ENCODE data around the gene BLTP3A.
"Not testable (repeated sequence)": the region's sequence is repeated elsewhere in the genome, so short reads cannot be mapped to it uniquely, and the experiment has no call there.

The BLTP3A gene

DNA sequence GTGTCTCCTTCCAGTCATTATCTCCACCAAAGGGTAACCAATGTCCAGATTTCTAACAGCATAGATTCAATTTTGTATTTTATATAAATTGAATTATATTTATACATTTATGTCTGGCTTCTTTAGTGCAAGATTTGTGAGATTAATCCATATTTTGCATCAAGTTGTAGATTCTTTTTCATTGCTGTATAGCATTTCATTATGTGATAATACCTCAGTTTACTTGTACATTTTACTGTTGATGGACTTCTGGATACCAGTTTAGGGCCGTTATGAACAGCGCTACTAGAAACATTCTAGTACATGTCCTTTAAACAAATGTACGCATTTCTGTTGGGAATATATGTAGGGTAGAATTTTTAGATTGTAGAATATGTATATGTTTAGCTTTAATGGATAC, 6.2 kb downstream of the BLTP3A start:
- Histone ChIP-seq H3K36me3 (replicated peaks) (no peaks in the 10 kb centered on the region), H3K27ac (no peak overlapping the region), H3K4me3 (ENCODE audit: low read depth, low read length) (no peak overlapping the region), H3K27me3 (replicated peaks) (no peaks in the 10 kb centered on the region)
- in situ Hi-C loops (cut with HindIII; ENCODE audit: low pct_ligation_motif_present, low sequenced_read_pairs), result no loop called here
- TF ChIP-seq, protein P1, sequence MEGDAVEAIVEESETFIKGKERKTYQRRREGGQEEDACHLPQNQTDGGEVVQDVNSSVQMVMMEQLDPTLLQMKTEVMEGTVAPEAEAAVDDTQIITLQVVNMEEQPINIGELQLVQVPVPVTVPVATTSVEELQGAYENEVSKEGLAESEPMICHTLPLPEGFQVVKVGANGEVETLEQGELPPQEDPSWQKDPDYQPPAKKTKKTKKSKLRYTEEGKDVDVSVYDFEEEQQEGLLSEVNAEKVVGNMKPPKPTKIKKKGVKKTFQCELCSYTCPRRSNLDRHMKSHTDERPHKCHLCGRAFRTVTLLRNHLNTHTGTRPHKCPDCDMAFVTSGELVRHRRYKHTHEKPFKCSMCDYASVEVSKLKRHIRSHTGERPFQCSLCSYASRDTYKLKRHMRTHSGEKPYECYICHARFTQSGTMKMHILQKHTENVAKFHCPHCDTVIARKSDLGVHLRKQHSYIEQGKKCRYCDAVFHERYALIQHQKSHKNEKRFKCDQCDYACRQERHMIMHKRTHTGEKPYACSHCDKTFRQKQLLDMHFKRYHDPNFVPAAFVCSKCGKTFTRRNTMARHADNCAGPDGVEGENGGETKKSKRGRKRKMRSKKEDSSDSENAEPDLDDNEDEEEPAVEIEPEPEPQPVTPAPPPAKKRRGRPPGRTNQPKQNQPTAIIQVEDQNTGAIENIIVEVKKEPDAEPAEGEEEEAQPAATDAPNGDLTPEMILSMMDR (IDR thresholded peaks at IDR 0.05; ENCODE audit: low read depth, low read length, missing control alignments), result no peak
- no peak for DNase-seq

DNA sequence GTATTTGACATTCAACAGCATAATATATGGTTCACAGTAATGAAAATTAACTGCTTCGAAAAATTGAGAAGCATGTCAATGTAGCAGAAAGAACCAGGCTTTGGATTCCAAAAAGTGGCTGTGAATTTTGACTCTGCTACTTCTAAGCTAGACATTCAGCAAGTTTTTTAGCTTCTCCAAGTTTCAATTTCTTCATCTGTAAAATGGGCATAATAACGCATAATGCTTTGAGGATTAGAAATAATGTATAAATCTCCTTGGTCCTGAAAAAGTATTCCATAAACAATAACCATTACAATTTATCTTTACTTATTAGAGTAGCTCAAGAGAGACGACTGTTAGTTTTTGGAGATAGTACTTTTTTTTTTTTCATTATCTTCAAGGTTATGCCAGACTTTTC, 7.7 kb downstream of the BLTP3A start:
- TF ChIP-seq, protein P1 (IDR thresholded peaks at IDR 0.05; ENCODE audit: low read depth, low read length, missing control alignments), result no peak
- Histone ChIP-seq H3K4me3 (ENCODE audit: low read depth, low read length) (no peak overlapping the region), H3K36me3 (replicated peaks) (no peaks in the 10 kb centered on the region), H3K27ac (no peak overlapping the region), H3K27me3 (replicated peaks) (no peaks in the 10 kb centered on the region)
- in situ Hi-C loops (cut with HindIII; ENCODE audit: low pct_ligation_motif_present, low sequenced_read_pairs), result no loop called here
- no peak for DNase-seq

DNA sequence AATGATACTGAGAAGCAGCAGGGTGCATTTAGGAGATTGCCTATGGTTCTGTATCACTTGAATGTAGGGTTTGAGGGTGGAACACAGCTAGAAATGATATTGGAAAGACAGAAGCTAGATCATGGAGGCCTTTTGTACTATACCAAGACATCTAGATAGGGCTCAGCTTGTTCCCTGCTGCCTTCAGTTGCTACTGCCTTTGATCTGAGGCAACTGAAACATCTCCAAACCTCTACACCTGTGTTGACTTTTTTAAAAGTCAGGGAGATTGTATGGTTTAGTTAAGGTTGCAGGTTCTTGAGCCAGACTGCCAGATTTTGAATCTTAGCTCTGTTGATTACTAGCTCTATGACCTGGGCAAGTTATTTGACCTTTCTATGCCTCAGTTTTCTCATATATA, 12.7 kb downstream of the BLTP3A start:
- H3K27me3 ChIP-seq (replicated peaks), result no peaks in the 10 kb centered on the region
- in situ Hi-C loops (cut with HindIII; ENCODE audit: low pct_ligation_motif_present, low sequenced_read_pairs), result no loop called here
- TF ChIP-seq, protein P1 (IDR thresholded peaks at IDR 0.05; ENCODE audit: low read depth, low read length, missing control alignments), result no peak
- no peak for DNase-seq
- no peak overlapping the region for H3K4me3 ChIP-seq (ENCODE audit: low read depth, low read length)
- H3K36me3 ChIP-seq (replicated peaks), result no peaks in the 10 kb centered on the region
- no peak overlapping the region for H3K27ac ChIP-seq

DNA sequence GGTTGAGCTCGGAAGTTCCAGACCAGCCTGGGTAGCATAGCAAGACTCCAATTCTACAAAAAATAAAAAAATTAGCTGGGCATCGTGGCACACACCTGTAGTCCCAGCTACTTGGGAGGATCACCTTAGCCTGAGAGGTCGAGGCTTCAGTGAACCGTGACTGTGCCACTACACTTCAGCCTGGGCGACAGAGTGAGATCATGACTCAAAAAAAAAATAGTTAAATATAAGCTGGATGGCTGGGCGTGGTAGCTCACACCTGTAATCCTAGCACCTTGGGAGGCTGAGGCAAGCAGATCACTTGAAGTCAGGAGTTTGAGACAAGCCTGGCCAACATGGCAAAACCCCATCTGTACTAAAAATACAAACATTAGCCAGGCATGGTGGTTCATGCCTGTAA, 13.2 kb downstream of the BLTP3A start:
- in situ Hi-C loops (cut with HindIII; ENCODE audit: low pct_ligation_motif_present, low sequenced_read_pairs); H3K27ac ChIP-seq; H3K36me3 ChIP-seq (replicated peaks); H3K27me3 ChIP-seq (replicated peaks); DNase-seq; H3K4me3 ChIP-seq (ENCODE audit: low read depth, low read length): not testable (repeated sequence)

- H3K27me3 ChIP-seq (replicated peaks), result no peaks in the 10 kb centered on the region
- TF ChIP-seq, protein P1 (IDR thresholded peaks at IDR 0.05; ENCODE audit: low read depth, low read length, missing control alignments), result no peak
- no peak overlapping the region for H3K4me3 ChIP-seq (ENCODE audit: low read depth, low read length)
- H3K36me3 ChIP-seq (replicated peaks), result no peaks in the 10 kb centered on the region
- H3K27ac ChIP-seq, result no peak overlapping the region
- DNase-seq, result peak; percentile 51
- in situ Hi-C loops (cut with HindIII; ENCODE audit: low pct_ligation_motif_present, low sequenced_read_pairs), result no loop called here
These were observed 15.0 kb downstream of the BLTP3A start for GRCh38 chr6:34806738-34807453.

DNA sequence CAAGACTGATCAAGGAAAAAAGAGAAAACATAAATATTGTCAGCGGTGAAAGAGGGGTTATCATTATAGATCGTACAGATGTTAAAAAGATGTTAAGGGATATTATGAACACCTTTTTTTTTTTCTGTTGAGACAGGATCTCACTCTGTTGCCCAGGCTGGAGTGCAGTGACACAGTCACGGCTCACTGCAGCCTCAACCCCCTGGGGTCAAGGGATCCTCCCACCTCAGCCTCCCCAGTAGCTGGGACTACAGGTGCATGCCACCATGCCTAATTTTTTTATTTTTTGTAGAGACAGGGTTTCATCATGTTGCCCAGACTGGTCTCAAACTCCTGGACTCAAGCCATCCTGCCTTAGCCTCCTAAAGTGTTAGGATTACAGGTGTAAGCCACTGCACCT, 16.6 kb downstream of the BLTP3A start:
- H3K36me3 ChIP-seq (replicated peaks); DNase-seq; in situ Hi-C loops (cut with HindIII; ENCODE audit: low pct_ligation_motif_present, low sequenced_read_pairs); H3K4me3 ChIP-seq (ENCODE audit: low read depth, low read length); H3K27me3 ChIP-seq (replicated peaks); H3K27ac ChIP-seq: not testable (repeated sequence)

GRCh38 chr6:34809419-34809818, 17.5 kb downstream of the BLTP3A start:
- H3K27ac ChIP-seq; H3K27me3 ChIP-seq (replicated peaks); H3K36me3 ChIP-seq (replicated peaks); H3K4me3 ChIP-seq (ENCODE audit: low read depth, low read length); in situ Hi-C loops (cut with HindIII; ENCODE audit: low pct_ligation_motif_present, low sequenced_read_pairs); DNase-seq: not testable (repeated sequence)

Data from brain microvascular endothelial cell (primary cell).